Hepatocyte (in vitro differentiated cells): ENCODE results near the gene ZIM2.

Source experiments
- EZH2 ChIP-seq: fragments of 200-600 bp; sonication (generic); IDR thresholded peaks from 2 replicates; pipeline ENCODE4 v1.6.1; 2016; ENCODE audit warnings: antibody characterized with exemption, mild to moderate bottlenecking, borderline replicate concordance
- EZH2phosphoT487 ChIP-seq: fragments of 200-600 bp; sonication (generic); IDR thresholded peaks from one replicate; pipeline ENCODE4 v1.6.1; 2018; ENCODE audit warnings: antibody characterized with exemption, mild to moderate bottlenecking, low read depth, moderate library complexity; ENCODE audit not compliant: unreplicated experiment, severe bottlenecking
- TF ChIP-seq, protein P1 (sequence below): fragments of 200-600 bp; sonication (generic); IDR thresholded peaks from 2 replicates; pipeline ENCODE4 v1.5.1; 2016; ENCODE audit warnings: antibody characterized with exemption, mild to moderate bottlenecking; ENCODE audit not compliant: poor library complexity

DNA sequence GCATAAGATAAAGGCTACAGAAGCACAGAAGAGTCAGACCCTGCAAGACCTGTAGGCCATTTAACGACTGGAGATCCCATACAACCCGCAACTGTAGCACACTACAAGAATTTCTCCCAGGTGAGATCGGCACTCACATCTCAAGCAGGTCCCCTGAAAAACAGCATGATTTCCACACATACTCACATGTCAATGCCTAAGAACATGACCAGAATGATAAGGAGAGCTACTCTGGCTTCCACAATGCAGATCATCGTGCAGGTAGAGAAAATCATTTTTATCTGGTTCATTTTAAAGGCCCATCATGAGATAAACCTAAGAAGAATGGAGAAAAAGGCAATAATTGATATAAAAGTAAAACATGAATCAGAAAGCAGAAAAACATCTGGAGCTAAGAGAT lies 17.5 kb upstream of the ZIM2 start:
- TF ChIP-seq, protein P1, sequence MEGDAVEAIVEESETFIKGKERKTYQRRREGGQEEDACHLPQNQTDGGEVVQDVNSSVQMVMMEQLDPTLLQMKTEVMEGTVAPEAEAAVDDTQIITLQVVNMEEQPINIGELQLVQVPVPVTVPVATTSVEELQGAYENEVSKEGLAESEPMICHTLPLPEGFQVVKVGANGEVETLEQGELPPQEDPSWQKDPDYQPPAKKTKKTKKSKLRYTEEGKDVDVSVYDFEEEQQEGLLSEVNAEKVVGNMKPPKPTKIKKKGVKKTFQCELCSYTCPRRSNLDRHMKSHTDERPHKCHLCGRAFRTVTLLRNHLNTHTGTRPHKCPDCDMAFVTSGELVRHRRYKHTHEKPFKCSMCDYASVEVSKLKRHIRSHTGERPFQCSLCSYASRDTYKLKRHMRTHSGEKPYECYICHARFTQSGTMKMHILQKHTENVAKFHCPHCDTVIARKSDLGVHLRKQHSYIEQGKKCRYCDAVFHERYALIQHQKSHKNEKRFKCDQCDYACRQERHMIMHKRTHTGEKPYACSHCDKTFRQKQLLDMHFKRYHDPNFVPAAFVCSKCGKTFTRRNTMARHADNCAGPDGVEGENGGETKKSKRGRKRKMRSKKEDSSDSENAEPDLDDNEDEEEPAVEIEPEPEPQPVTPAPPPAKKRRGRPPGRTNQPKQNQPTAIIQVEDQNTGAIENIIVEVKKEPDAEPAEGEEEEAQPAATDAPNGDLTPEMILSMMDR: no peak
- no peak for TF ChIP-seq EZH2
- TF ChIP-seq EZH2phosphoT487: no peak
